Epidermal melanocyte (primary cell): ENCODE results near the gene LRRN3.
A peak's percentile ranks its signal among the peaks of the same experiment; 100 is the strongest.
"Not testable (repeated sequence)": the region's sequence is repeated elsewhere in the genome, so short reads cannot be mapped to it uniquely, and the experiment has no call there.

Source experiments
- DNase-seq: peaks from one replicate; pipeline ENCODE4 v3.0.0; 2011; ENCODE audit warnings: low spot score; ENCODE audit not compliant: insufficient read length

The LRRN3 gene

DNA sequence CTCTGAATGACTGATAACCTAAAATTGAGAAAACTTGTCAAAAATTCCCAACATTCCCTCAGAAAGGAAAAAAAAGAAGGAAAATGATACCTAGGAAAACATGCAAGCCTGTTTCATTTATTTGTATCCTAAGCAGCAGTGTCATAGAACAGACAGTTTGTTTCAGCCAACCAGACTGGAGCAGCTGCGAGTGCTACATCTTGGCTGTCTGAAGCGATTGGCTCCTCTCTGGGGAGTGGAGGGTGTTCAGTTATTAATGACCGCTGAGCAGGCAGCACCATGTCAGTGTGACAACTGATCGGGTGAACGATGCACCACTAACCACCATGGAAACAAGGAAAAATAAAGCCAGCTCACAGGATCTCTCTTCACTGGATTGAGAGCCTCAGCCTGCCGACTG lies at the start of gene LRRN3:
LRRN3 (plus strand) TSS at position 282 of the 400 bp plus-strand sequence. CDS start 31,646 bp downstream, outside the sequence.
- DNase-seq: peak; percentile 31

- DNase-seq: no peak
Measured at GRCh38 chr7:111041577-111041976, 49.4 kb upstream of the LRRN3 start.

DNA sequence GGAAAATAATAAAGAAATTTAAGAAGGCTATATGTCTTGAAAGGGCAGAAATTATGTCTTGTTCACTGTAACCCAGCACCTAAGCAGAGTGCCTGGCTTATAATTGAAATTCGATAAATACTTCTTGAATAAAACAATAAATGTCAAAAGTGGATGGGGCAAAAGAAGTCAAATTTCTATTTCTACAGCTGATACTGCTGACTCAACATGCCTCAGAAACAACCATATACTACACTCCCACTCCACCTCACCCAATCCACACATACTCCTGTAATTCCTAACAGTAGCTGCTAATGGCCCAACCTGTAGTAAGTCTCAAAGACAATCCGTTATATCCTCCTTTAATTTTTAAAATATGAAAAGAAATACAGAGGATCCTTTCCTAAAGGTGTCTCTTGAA lies 48.1 kb upstream of the LRRN3 start:
- no peak for DNase-seq

- DNase-seq: no peak
Measured at GRCh38 chr7:111043561-111043960, 47.4 kb upstream of the LRRN3 start.

DNA sequence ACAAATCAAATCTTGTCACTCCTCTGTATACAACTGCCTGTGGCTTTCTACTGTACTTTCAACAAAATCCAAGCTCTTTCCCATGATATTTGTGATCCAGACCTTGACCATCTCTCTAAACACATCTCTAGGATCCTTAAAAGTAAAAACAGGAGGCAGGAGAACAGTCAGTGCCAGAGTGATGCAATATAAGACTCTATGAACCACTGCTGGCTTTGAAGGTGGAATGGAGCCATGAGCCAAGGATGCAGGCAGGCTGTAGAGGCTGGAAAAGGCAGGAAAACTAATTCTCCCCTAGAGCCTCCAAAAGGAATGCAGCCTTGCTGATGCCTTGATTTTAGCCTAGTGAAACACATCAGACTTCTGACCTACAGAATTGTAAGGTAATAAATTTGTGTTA lies 45.5 kb upstream of the LRRN3 start:
- DNase-seq: no peak

GRCh38 chr7:111047595-111047994 lies 43.3 kb upstream of the LRRN3 start:
- DNase-seq: no peak

DNA sequence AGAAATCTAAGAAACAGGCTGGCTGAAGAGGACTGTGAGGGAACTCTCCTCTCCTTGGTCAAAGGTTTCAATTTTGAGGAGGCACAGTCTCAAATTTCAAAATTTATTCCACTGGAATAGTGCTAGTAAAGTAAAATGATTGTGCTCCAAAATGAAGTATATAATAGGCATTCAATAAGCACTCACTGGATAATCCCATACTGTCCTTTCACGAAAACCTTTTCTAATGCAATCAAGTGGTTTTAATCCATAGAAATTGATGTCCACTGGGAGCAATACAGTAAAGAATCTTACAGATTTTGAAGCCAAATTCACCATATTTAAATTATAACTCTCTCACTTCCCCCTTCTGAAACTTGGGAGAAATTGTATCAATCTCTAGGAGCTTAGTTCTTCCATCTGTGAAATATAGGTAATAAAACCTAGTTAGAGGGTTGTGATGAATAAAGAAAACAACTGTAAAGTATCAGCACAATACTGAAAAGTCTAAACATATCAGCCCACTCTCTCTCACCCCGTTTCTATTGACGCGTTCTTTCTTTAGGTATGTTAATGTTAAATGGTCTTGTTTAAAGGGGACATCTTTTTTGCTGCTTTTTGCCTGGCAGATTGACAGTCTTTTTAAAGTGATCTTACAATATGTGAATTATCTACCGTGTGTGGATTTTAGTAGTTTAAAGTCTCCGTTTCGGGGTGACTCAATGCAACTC lies 40.8 kb upstream of the LRRN3 start:
- no peak for DNase-seq

DNA sequence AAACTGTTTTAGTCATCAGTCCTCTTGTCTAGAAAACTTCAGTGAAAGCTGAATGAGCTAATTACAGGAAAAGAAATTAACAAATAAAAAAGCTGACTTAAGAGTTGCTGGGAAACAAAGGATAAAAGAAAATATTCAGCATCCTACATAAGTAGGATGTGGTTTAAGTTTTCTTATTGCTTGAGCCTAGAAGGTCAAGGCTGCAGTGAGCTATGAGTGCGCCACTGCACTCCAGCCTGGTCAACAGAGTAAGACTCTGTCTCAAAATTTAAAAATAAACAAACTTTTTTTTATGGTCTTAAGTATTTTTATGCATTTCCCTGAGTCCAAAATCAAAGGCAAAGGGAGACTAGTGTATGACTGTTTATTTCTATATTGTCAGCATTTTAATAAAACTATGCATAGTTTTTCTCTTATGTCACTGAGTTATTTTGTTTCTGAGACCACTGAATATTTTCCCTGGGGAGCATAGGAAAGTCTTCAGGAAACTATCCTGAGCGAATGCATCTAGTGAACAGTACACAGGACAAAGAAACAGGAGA lies 40.0 kb upstream of the LRRN3 start:
- DNase-seq: no peak

GRCh38 chr7:111051832-111052231 lies 39.1 kb upstream of the LRRN3 start:
- DNase-seq: no peak

- no peak for DNase-seq
Measured at GRCh38 chr7:111053035-111053434, 37.9 kb upstream of the LRRN3 start.

GRCh38 chr7:111056371-111056770 lies 34.6 kb upstream of the LRRN3 start:
- no peak for DNase-seq

- DNase-seq: no peak
Measured at GRCh38 chr7:111057066-111057465, 33.9 kb upstream of the LRRN3 start.

GRCh38 chr7:111059833-111060232 lies 31.1 kb upstream of the LRRN3 start:
- DNase-seq: no peak

DNA sequence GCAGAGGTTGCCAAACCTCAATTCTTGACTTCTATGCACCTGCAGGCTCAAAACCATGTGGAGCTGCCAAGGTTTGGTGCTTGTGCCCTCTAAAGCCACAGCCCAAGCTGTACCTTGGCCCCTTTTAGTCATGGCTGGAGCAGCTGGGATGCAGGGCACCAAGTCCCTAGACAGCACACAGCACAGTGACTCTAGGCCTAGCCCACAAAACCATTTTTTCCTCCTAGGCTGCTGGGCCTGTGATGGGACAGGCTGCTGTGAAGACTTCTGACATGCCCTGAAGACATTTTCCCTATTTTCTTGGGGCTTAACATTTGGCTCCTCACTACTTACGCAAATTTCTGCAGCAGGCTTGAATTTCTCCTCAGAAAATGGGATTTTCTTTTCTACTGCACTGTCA lies 27.8 kb upstream of the LRRN3 start:
- DNase-seq: no peak

GRCh38 chr7:111067251-111067650 lies 23.7 kb upstream of the LRRN3 start:
- DNase-seq: no peak

- no peak for DNase-seq
Measured at GRCh38 chr7:111067682-111068081, 23.2 kb upstream of the LRRN3 start.

DNA sequence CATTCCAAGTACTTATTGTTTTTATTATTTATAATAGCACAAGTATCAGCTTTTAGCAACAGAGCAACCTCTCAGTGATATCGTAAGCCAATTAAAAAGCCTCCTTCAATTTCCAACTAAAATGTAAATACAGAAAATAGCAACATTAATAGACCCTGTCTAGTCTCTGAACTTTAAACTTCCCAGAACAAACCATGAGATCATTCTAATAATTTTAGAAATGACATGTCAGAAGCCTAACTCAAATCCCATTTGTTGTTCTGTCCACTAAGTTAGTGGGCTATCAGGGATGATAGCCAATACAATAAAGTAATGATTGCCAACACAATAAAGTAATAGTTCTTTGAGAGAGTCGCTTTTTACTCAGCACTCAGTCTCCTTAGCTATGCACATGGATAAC lies 22.3 kb upstream of the LRRN3 start:
- DNase-seq: no peak

DNA sequence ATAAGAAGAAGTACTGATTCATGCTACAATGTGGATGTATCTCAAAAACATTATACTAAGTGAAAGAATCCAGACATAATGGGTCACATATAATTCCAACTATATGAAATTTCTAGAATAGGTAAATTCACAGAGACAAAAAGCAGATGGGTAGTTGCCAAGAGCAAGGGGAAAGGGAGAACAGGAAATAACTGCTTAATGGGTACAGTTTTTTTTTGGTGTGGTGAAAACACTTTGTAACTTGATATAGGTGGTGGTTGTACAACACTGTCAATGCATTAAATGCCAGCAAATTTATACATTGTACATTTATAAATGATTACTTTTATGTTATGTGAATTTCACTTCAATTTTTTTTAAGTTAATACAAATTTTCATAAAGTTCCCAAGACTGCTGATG lies 19.4 kb upstream of the LRRN3 start:
- DNase-seq: no peak

GRCh38 chr7:111072658-111073057 lies 18.3 kb upstream of the LRRN3 start:
- DNase-seq: not testable (repeated sequence)

GRCh38 chr7:111074071-111074747 lies 16.7 kb upstream of the LRRN3 start:
- no peak for DNase-seq

- no peak for DNase-seq
Measured at GRCh38 chr7:111074748-111075146, 16.2 kb upstream of the LRRN3 start.

DNA sequence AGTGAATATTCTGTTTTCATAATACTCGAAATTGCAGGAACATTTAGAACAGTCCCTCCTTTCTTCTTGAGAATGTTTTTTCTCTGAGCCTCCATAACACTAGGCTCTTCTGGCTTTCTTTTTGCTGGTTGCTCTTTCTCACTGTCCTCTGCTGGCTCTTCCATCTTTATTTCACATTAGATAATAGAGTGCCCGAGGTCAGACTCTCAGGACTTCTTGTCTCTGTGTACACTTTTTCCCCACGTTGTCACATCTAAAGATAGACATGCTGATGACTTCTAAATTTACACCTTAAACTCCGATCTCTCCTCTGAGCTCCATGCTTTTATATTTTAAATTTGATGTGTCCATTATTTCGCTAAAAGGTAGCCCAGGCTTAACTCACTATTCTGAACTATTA lies 15.4 kb upstream of the LRRN3 start:
- DNase-seq: no peak

DNA sequence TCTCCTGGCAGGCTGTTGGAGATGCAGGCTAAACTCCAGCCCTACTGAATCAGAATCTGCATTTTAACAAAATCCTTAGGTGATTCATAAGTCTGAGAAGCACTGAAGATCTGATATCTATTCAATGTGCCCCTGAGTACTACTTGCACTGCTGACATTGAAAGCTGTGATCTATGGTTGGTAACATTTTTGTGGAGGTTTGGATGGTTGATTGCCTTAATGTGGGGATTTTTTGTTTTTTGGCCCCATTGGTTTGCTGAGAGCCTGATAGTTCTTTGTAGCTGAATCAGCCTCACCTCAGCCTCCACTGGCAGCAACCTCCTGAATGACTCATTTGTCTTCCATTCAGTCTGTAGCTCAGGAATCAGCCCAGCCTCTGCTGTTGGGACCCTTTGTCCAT lies 14.7 kb upstream of the LRRN3 start:
- DNase-seq: no peak
